ENCODE data around the gene LHX3. TPM values are rescaled to one million over a fixed set of nuclear protein-coding genes. Genes with fewer than 3 reads are reported as not detected.

LHX3 gene
- total and polyA plus RNA-seq, 10 of the 15 experiments (the other 5 are each of a cell fraction or from before 2014, with no cell fraction given): not detected

DNA sequence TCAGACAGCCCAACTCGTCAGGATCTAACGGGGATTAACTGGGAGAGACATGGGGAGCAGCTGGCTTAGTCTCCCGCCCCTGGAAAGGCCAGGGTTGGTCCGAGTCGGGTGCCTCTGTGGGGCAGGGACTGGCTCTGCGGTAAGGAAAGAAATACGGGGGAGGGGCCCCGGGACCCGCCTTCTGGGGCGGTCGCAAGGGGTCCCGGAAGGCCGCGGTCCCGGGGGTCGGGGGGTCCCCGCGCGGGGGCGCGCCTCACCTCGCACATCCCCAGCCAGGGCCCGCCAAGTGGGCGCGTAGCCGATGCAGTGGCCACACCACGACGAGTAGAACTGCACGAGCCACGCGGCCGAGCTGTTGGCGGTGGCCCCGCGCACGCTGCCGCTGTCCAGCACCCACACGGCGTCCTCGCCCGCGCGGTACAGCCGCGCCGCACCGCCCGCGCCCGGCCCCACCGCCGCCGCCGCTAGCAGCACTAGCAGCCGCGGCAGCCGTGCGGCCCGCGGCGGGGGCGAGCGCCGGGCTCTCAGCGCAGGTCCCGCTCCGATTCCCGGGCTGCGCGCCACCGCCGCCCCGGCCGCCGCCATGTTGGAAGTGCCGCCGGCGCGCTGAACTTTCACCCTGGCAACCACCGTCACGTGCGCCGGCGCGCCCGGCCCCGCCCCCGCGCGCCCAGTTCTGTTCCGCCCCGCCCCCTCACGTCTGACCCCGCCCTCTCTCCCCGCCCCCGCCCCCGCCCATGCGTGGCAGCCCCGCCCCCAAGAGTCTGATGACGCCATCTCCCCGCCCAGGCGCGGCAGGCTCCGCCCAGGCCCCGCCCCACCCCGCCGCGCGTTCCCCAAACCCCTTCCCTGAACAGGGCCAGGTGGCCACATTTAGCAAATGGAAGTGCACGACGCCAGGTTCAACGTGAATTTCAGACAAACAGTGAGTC, 40.6 kb upstream of the LHX3 start, which contains the start of gene QSOX2:
Gene QSOX2 (minus strand): TSS at position 594 of the 932 bp plus-strand sequence. CDS start 9 bp downstream, at position 585.
- H3K9me3 ChIP-seq (replicated peaks; ENCODE audit: control insufficient read depth, insufficient read depth, low read length): no peaks in the 10 kb centered on the region
- in situ Hi-C loops (cut with MboI): no loop called here
- H4K20me1 ChIP-seq (ENCODE audit: control insufficient read depth, insufficient read depth): peaks cover 2% of the 10 kb centered on the region; the same call in 1 of the 2 replicates
- peak; percentile 58 for ATAC-seq
- SMC1A ChIA-PET (ENCODE audit: uncharacterized antibody, unreplicated experiment): no interaction called here
- peaks cover 27% of the 10 kb centered on the region for H3K4me1 ChIP-seq (ENCODE audit: control insufficient read depth, insufficient read depth, low read length)
- peak; percentile 11 for DNase-seq (ENCODE audit: low read depth, low spot score)
- no peaks in the 10 kb centered on the region for H3K36me3 ChIP-seq (ENCODE audit: control insufficient read depth in 2 of 2, insufficient read depth in 2 of 2, low read length in 1 of 2)
- H3K79me2 ChIP-seq (ENCODE audit: control insufficient read depth, insufficient read depth, low read length): peaks cover 47% of the 10 kb centered on the region
- FAIRE-seq: no peak
- WGBS (ENCODE audit: insufficient coverage, insufficient replicate concordance, low lambda C conversion rate, missing lambda C conversion rate): under 1% methylated on average over 91 of the region's 112 CpGs
- CTCF ChIA-PET: interaction anchor here (0.6 kb wide), 1 partner anchor 278 kb away, joined by 3 read pairs; no protein-coding TSS in a partner anchor
- H3K4me3 ChIP-seq: peak within 1 kb of the TSS; percentile 80
- peak within 1 kb of the TSS; percentile 65 for H3K9ac ChIP-seq (ENCODE audit: control insufficient read depth, insufficient read depth, low read length)
- H3K27me3 ChIP-seq (replicated peaks in 1 of 2; ENCODE audit: control insufficient read depth in 2 of 2, insufficient read depth in 2 of 2, low read length in 1 of 2): peaks cover 0 to 1% of the 10 kb centered on the region in 2 experiments; a peak in 2 of 4 replicates
- peak within 1 kb of the TSS; percentile 30 for H2AFZ ChIP-seq (ENCODE audit: control insufficient read depth, low read depth, low read length)
- BruUV-seq (replicated peaks): no TSS peak
- peak within 1 kb of the TSS; percentile 64 for H3K4me2 ChIP-seq (ENCODE audit: control insufficient read depth, insufficient read depth)
- RAD21 ChIA-PET (ENCODE audit: unreplicated experiment): no interaction called here
- POLR2A ChIA-PET: interaction anchor here (0.5 to 1.6 kb wide), 3 partner anchors 16 to 571 kb away, joined by 3 to 4 read pairs (median 3); no protein-coding TSS in a partner anchor
- peak within 1 kb of the TSS; percentile 75 for H3K27ac ChIP-seq (ENCODE audit: control insufficient read depth, insufficient read depth)
- intact Hi-C loops (cut with micrococcal nuclease; ENCODE audit: unreplicated experiment): no loop called here
- TF ChIP-seq NR2F1 (conservative IDR thresholded peaks at IDR 0.05) (peak; percentile 91), YY1 (IDR thresholded peaks at IDR 0.05; ENCODE audit: low read depth, low read length) (peak; percentile 96), SMARCA5 (IDR thresholded peaks at IDR 0.05) (peak; percentile 88), BHLHE40 (IDR thresholded peaks at IDR 0.05; ENCODE audit: borderline replicate concordance in 1 of 2, low read depth in 2 of 2, low read length in 1 of 2) (peak; percentile 89 to 97), USF2 (IDR thresholded peaks at IDR 0.05; ENCODE audit: borderline replicate concordance, low read depth, low read length) (peak; percentile 52), NFXL1 (IDR thresholded peaks at IDR 0.05; ENCODE audit: borderline replicate concordance) (no peak), SIN3A (IDR thresholded peaks at IDR 0.05; ENCODE audit: low read depth, low read length) (peak; percentile 90), BACH1 (IDR thresholded peaks at IDR 0.05; ENCODE audit: borderline replicate concordance) (peak; percentile 63; the same call in 1 of the 2 replicates), DPF2 (IDR thresholded peaks at IDR 0.05) (peak; percentile 47; the same call in 1 of the 2 replicates), POU2F2 (IDR thresholded peaks at IDR 0.05; ENCODE audit: borderline replicate concordance, low read depth, low read length) (no peak), POLR2A (IDR thresholded peaks at IDR 0.05; ENCODE audit: low read depth, low read length) (peak; percentile 69), MXI1 (IDR thresholded peaks at IDR 0.05; ENCODE audit: low read depth, low read length) (peak; percentile 91), REST (IDR thresholded peaks at IDR 0.05; ENCODE audit: low read depth, low read length) (peak; percentile 77), NR2C1 (IDR thresholded peaks at IDR 0.05) (peak; percentile 94), CBX3 (IDR thresholded peaks at IDR 0.05; ENCODE audit: borderline replicate concordance, low read depth) (no peak), TCF12 (IDR thresholded peaks at IDR 0.05; ENCODE audit: low read depth, low read length) (no peak)
- TF ChIP-seq, protein P1, sequence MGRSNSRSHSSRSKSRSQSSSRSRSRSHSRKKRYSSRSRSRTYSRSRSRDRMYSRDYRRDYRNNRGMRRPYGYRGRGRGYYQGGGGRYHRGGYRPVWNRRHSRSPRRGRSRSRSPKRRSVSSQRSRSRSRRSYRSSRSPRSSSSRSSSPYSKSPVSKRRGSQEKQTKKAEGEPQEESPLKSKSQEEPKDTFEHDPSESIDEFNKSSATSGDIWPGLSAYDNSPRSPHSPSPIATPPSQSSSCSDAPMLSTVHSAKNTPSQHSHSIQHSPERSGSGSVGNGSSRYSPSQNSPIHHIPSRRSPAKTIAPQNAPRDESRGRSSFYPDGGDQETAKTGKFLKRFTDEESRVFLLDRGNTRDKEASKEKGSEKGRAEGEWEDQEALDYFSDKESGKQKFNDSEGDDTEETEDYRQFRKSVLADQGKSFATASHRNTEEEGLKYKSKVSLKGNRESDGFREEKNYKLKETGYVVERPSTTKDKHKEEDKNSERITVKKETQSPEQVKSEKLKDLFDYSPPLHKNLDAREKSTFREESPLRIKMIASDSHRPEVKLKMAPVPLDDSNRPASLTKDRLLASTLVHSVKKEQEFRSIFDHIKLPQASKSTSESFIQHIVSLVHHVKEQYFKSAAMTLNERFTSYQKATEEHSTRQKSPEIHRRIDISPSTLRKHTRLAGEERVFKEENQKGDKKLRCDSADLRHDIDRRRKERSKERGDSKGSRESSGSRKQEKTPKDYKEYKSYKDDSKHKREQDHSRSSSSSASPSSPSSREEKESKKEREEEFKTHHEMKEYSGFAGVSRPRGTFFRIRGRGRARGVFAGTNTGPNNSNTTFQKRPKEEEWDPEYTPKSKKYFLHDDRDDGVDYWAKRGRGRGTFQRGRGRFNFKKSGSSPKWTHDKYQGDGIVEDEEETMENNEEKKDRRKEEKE (IDR thresholded peaks at IDR 0.05): 0 out of 2 replicates have a peak, but pooled peaks have one; percentile 28

Data from GM12878 (cell line).